ENCODE measurements around the gene ME3. TPM values are rescaled to one million over a fixed set of nuclear protein-coding genes. Genes with fewer than 3 reads are reported as not detected.

ME3 gene
- total RNA-seq, 1 donor from 2014 or later, result 9.7 TPM

- Mint-ChIP-seq H3K36me3 (peaks cover 14% of the 10 kb centered on the region), H3K27me3 (no peaks in the 10 kb centered on the region), H3K27ac (peak overlapping the region; percentile 7), H3K4me3 (peak overlapping the region; percentile 18), H3K4me1 (ENCODE audit: unreplicated experiment) (peaks cover 15% of the 10 kb centered on the region), H3K9me3 (peaks cover 5% of the 10 kb centered on the region)
- TF ChIP-seq CTCF (conservative IDR thresholded peaks at IDR 0.05), result no peak
- no peak for DNase-seq (ENCODE audit: extremely low spot score, unreplicated experiment)
These were observed 196.1 kb downstream of the ME3 start for GRCh38 chr11:86476109-86476861.

- no peak for DNase-seq (ENCODE audit: extremely low spot score, unreplicated experiment)
- peaks cover 5% of the 10 kb centered on the region for H3K9me3 Mint-ChIP-seq
- no peak overlapping the region for H3K27ac Mint-ChIP-seq
- no peak for TF ChIP-seq CTCF (conservative IDR thresholded peaks at IDR 0.05)
- no peaks in the 10 kb centered on the region for H3K27me3 Mint-ChIP-seq
- H3K4me3 Mint-ChIP-seq, result no peak overlapping the region
- H3K4me1 Mint-ChIP-seq (ENCODE audit: unreplicated experiment), result peaks cover 15% of the 10 kb centered on the region
- H3K36me3 Mint-ChIP-seq, result peaks cover 14% of the 10 kb centered on the region
These were observed 197.4 kb downstream of the ME3 start for GRCh38 chr11:86475027-86475426.

GRCh38 chr11:86473991-86474833 lies 198.2 kb downstream of the ME3 start:
- peaks cover 15% of the 10 kb centered on the region for H3K4me1 Mint-ChIP-seq (ENCODE audit: unreplicated experiment)
- DNase-seq (ENCODE audit: extremely low spot score, unreplicated experiment), result no peak
- H3K9me3 Mint-ChIP-seq, result peaks cover 5% of the 10 kb centered on the region
- no peak overlapping the region for H3K27ac Mint-ChIP-seq
- TF ChIP-seq CTCF (conservative IDR thresholded peaks at IDR 0.05), result no peak
- H3K27me3 Mint-ChIP-seq, result no peaks in the 10 kb centered on the region
- H3K36me3 Mint-ChIP-seq, result peaks cover 14% of the 10 kb centered on the region
- no peak overlapping the region for H3K4me3 Mint-ChIP-seq

- Mint-ChIP-seq H3K36me3 (peaks cover 13% of the 10 kb centered on the region), H3K4me1 (ENCODE audit: unreplicated experiment) (no peaks in the 10 kb centered on the region), H3K9me3 (no peaks in the 10 kb centered on the region), H3K27ac (no peak overlapping the region), H3K27me3 (no peaks in the 10 kb centered on the region), H3K4me3 (no peak overlapping the region)
- DNase-seq (ENCODE audit: extremely low spot score, unreplicated experiment), result no peak
- no peak for TF ChIP-seq CTCF (conservative IDR thresholded peaks at IDR 0.05)
These were observed 202.7 kb downstream of the ME3 start for GRCh38 chr11:86469491-86470388.

- H3K9me3 Mint-ChIP-seq, result no peaks in the 10 kb centered on the region
- peaks cover 10% of the 10 kb centered on the region for H3K36me3 Mint-ChIP-seq
- no peaks in the 10 kb centered on the region for H3K4me1 Mint-ChIP-seq (ENCODE audit: unreplicated experiment)
- H3K27me3 Mint-ChIP-seq, result no peaks in the 10 kb centered on the region
- no peak for TF ChIP-seq CTCF (conservative IDR thresholded peaks at IDR 0.05)
- no peak overlapping the region for H3K4me3 Mint-ChIP-seq
- no peak overlapping the region for H3K27ac Mint-ChIP-seq
- no peak for DNase-seq (ENCODE audit: extremely low spot score, unreplicated experiment)
These were observed 204.2 kb downstream of the ME3 start for GRCh38 chr11:86468169-86468568.

All from type B pancreatic cell (in vitro differentiated cells).